Ectodermal cell (in vitro differentiated cells): ENCODE results near the gene PDCD4.
"Not testable (repeated sequence)": the region's sequence is repeated elsewhere in the genome, so short reads cannot be mapped to it uniquely, and the experiment has no call there.

ENCODE experiments used
- H3K27ac ChIP-seq: 2 replicates; pipeline ENCODE4 v1.7.0; 2013; ENCODE audit warnings: mild to moderate bottlenecking, low read depth, low read length; ENCODE audit not compliant: insufficient read depth, poor library complexity, severe bottlenecking
- H3K27me3 ChIP-seq: 2 replicates; pipeline ENCODE4 v1.7.0; 2013; ENCODE audit warnings: mild to moderate bottlenecking, low read length; ENCODE audit not compliant: insufficient read depth, control insufficient read depth, poor library complexity, severe bottlenecking
- H3K36me3 ChIP-seq: one replicate; pipeline ENCODE4 v1.7.0; 2013; ENCODE audit warnings: low read length; ENCODE audit not compliant: control insufficient read depth, insufficient read depth
- H3K4me1 ChIP-seq: one replicate; pipeline ENCODE4 v1.7.0; 2013; ENCODE audit warnings: low read length; ENCODE audit not compliant: control insufficient read depth, insufficient read depth
- H3K4me3 ChIP-seq: 2 replicates; pipeline ENCODE4 v1.7.0; 2013; ENCODE audit warnings: low read depth, low read length, control low read depth; ENCODE audit not compliant: insufficient read depth
- H3K9me3 ChIP-seq: 2 replicates; pipeline ENCODE4 v1.7.0; 2013; ENCODE audit warnings: mild to moderate bottlenecking, low read length, moderate library complexity; ENCODE audit not compliant: control insufficient read depth
- WGBS, 2 experiments: methylation state at CpG; one replicate each; pipeline ENCODE4 v1.1.7; 2013; ENCODE audit warnings: missing lambda C conversion rate in 2 of 2; 5-methylcytosine and 5-hydroxymethylcytosine counted together

The PDCD4 gene

GRCh38 chr10:110901954-110902819 is 30.5 kb downstream of the PDCD4 start:
- H3K27ac ChIP-seq: no peak overlapping the region
- no peaks in the 10 kb centered on the region for H3K9me3 ChIP-seq
- peaks cover 12% of the 10 kb centered on the region for H3K36me3 ChIP-seq
- H3K27me3 ChIP-seq: no peaks in the 10 kb centered on the region
- H3K4me3 ChIP-seq: no peak overlapping the region
- no peaks in the 10 kb centered on the region for H3K4me1 ChIP-seq
- 89 to 92% methylated on average over 7 of the region's 7 CpGs for WGBS, 2 experiments

- H3K4me3 ChIP-seq: no peak overlapping the region
- H3K36me3 ChIP-seq: peaks cover 12% of the 10 kb centered on the region
- 94 to 97% methylated on average over 3 of the region's 3 CpGs for WGBS, 2 experiments
- H3K27ac ChIP-seq: no peak overlapping the region
- H3K4me1 ChIP-seq: no peaks in the 10 kb centered on the region
- H3K27me3 ChIP-seq: no peaks in the 10 kb centered on the region
- H3K9me3 ChIP-seq: no peaks in the 10 kb centered on the region
Measured at GRCh38 chr10:110903280-110904278, 31.9 kb downstream of the PDCD4 start.

GRCh38 chr10:110910138-110910537 is 38.4 kb downstream of the PDCD4 start:
- H3K9me3 ChIP-seq: no peaks in the 10 kb centered on the region
- no peaks in the 10 kb centered on the region for H3K4me1 ChIP-seq
- no peak overlapping the region for H3K27ac ChIP-seq
- no peaks in the 10 kb centered on the region for H3K36me3 ChIP-seq
- no peaks in the 10 kb centered on the region for H3K27me3 ChIP-seq
- no peak overlapping the region for H3K4me3 ChIP-seq
- WGBS, 2 experiments: 95% methylated on average over 4 of the region's 4 CpGs

GRCh38 chr10:110912374-110912773 is 40.6 kb downstream of the PDCD4 start:
- no peaks in the 10 kb centered on the region for H3K9me3 ChIP-seq
- no peak overlapping the region for H3K27ac ChIP-seq
- no peaks in the 10 kb centered on the region for H3K27me3 ChIP-seq
- H3K36me3 ChIP-seq: no peaks in the 10 kb centered on the region
- H3K4me3 ChIP-seq: no peak overlapping the region
- no peaks in the 10 kb centered on the region for H3K4me1 ChIP-seq
- WGBS, 2 experiments: 88 to 92% methylated on average over 3 of the region's 3 CpGs

GRCh38 chr10:110914431-110914830 is 42.7 kb downstream of the PDCD4 start:
- Histone ChIP-seq H3K4me1 (no peaks in the 10 kb centered on the region), H3K27me3 (no peaks in the 10 kb centered on the region), H3K4me3 (no peak overlapping the region), H3K9me3 (no peaks in the 10 kb centered on the region), H3K36me3 (no peaks in the 10 kb centered on the region), H3K27ac (no peak overlapping the region)
- WGBS, 2 experiments: 89 to 98% methylated on average over 2 of the region's 2 CpGs

GRCh38 chr10:110915035-110915434 is 43.3 kb downstream of the PDCD4 start:
- H3K9me3 ChIP-seq: no peaks in the 10 kb centered on the region
- no peak overlapping the region for H3K4me3 ChIP-seq
- no peak overlapping the region for H3K27ac ChIP-seq
- no peaks in the 10 kb centered on the region for H3K4me1 ChIP-seq
- H3K36me3 ChIP-seq: no peaks in the 10 kb centered on the region
- WGBS, 2 experiments: 92 to 93% methylated on average over 6 of the region's 6 CpGs
- H3K27me3 ChIP-seq: no peaks in the 10 kb centered on the region

GRCh38 chr10:110915600-110915999 is 43.9 kb downstream of the PDCD4 start:
- H3K9me3 ChIP-seq, H3K27me3 ChIP-seq, H3K36me3 ChIP-seq, H3K27ac ChIP-seq, H3K4me3 ChIP-seq, H3K4me1 ChIP-seq: not testable (repeated sequence)
- WGBS, 2 experiments: 94 to 97% methylated on average over 4 of the region's 4 CpGs

GRCh38 chr10:110916554-110917346 is 45.0 kb downstream of the PDCD4 start:
- H3K27ac ChIP-seq: no peak overlapping the region
- H3K4me3 ChIP-seq: no peak overlapping the region
- H3K36me3 ChIP-seq: no peaks in the 10 kb centered on the region
- H3K4me1 ChIP-seq: peaks cover 3% of the 10 kb centered on the region
- H3K27me3 ChIP-seq: no peaks in the 10 kb centered on the region
- H3K9me3 ChIP-seq: no peaks in the 10 kb centered on the region
- whole genome bisulfite sequencing, 2 experiments: 79 to 90% methylated on average over 3 of the region's 3 CpGs

GRCh38 chr10:110918269-110918642 is 46.5 kb downstream of the PDCD4 start:
- Histone ChIP-seq H3K27me3 (no peaks in the 10 kb centered on the region), H3K4me3 (peak overlapping the region; percentile 96), H3K4me1 (peaks cover 3% of the 10 kb centered on the region), H3K27ac (peak overlapping the region; percentile 98), H3K9me3 (no peaks in the 10 kb centered on the region), H3K36me3 (no peaks in the 10 kb centered on the region)
- 0 to 2% methylated on average over 15 of the region's 15 CpGs for WGBS, 2 experiments
